ENCODE data around the gene SEC24D.
"Not testable (repeated sequence)": the region's sequence is repeated elsewhere in the genome, so short reads cannot be mapped to it uniquely, and the experiment has no call there.

- not testable (repeated sequence) for TF ChIP-seq POLR2AphosphoS5 (IDR thresholded peaks at IDR 0.05; ENCODE audit: low read depth); CTCF (conservative IDR thresholded peaks at IDR 0.05; ENCODE audit: low read depth in 2 of 2)
Measured at GRCh38 chr4:118791690-118792446, 44.1 kb downstream of the SEC24D start.
